H9 (cell line): Measurements from ENCODE around the gene MALAT1. TPM values are rescaled to one million over a fixed set of nuclear protein-coding genes. Genes with fewer than 3 reads are reported as not detected.

Experiments
- DNase-seq: peaks from one replicate; pipeline ENCODE4 v3.0.0-alpha.2; 2017
- H2AFZ ChIP-seq: one replicate; pipeline ENCODE4 v1.6.1; 2013; ENCODE audit warnings: mild to moderate bottlenecking, low read length, control low read depth, moderate library complexity
- H2AK5ac ChIP-seq: 2 replicates; pipeline ENCODE4 v1.6.1; 2013; ENCODE audit warnings: low read length, control low read depth, mixed read lengths; ENCODE audit not compliant: insufficient read length
- H2BK120ac ChIP-seq: one replicate; pipeline ENCODE4 v1.6.1; 2013; ENCODE audit warnings: low read depth, mild to moderate bottlenecking, low read length, control low read depth, inconsistent platforms; ENCODE audit not compliant: poor library complexity, severe bottlenecking
- H2BK12ac ChIP-seq: 2 replicates; pipeline ENCODE4 v1.6.1; 2013; ENCODE audit warnings: low read length, control low read depth, mixed read lengths, low read depth; ENCODE audit not compliant: insufficient read length
- H2BK15ac ChIP-seq: 2 replicates; pipeline ENCODE4 v1.6.1; 2013; ENCODE audit warnings: low read depth, low read length, control low read depth
- H2BK20ac ChIP-seq: one replicate; pipeline ENCODE4 v1.6.1; 2013; ENCODE audit warnings: low read depth, mild to moderate bottlenecking, low read length, control low read depth, inconsistent platforms; ENCODE audit not compliant: poor library complexity, severe bottlenecking
- H2BK5ac ChIP-seq: 2 replicates; pipeline ENCODE4 v1.6.1; 2013; ENCODE audit warnings: low read length, control low read depth, mixed read lengths; ENCODE audit not compliant: insufficient read length
- H3K14ac ChIP-seq: 2 replicates; pipeline ENCODE4 v1.6.1; 2013; ENCODE audit warnings: low read length, control low read depth; ENCODE audit not compliant: insufficient read depth
- H3K18ac ChIP-seq: 2 replicates; pipeline ENCODE4 v1.6.1; 2013; ENCODE audit warnings: low read depth, mild to moderate bottlenecking, mixed read lengths, low read length, control low read depth; ENCODE audit not compliant: insufficient read length
- H3K23ac ChIP-seq: 2 replicates; pipeline ENCODE4 v1.6.1; 2013; ENCODE audit warnings: low read length, control low read depth, mixed read lengths, low read depth; ENCODE audit not compliant: insufficient read length
- H3K23me2 ChIP-seq: 2 replicates; pipeline ENCODE4 v1.6.1; 2013; ENCODE audit warnings: low read depth, mild to moderate bottlenecking, mixed read lengths, low read length, control low read depth; ENCODE audit not compliant: insufficient read length, poor library complexity, severe bottlenecking
- H3K27ac ChIP-seq: 2 replicates; pipeline ENCODE4 v1.5.1; 2013; ENCODE audit warnings: low read length, control low read depth, mixed read lengths, low read depth; ENCODE audit not compliant: insufficient read length
- H3K27me3 ChIP-seq: 2 replicates; pipeline ENCODE4 v1.6.1; 2013; ENCODE audit warnings: low read length, control low read depth, inconsistent platforms; ENCODE audit not compliant: insufficient read depth
- H3K4ac ChIP-seq: 2 replicates; pipeline ENCODE4 v1.6.1; 2013; ENCODE audit warnings: low read depth, mild to moderate bottlenecking, control low read depth, inconsistent platforms, low read length, moderate library complexity
- H3K4me1 ChIP-seq: 2 replicates; pipeline ENCODE4 v1.6.1; 2013; ENCODE audit warnings: low read length, control low read depth, inconsistent platforms; ENCODE audit not compliant: insufficient read depth
- H3K4me2 ChIP-seq: 2 replicates; pipeline ENCODE4 v1.6.1; 2013; ENCODE audit warnings: low read length, control low read depth, mixed read lengths; ENCODE audit not compliant: insufficient read length, insufficient read depth
- H3K56ac ChIP-seq: 2 replicates; pipeline ENCODE4 v1.6.1; 2013; ENCODE audit warnings: low read depth, mild to moderate bottlenecking, mixed read lengths, low read length, control low read depth; ENCODE audit not compliant: insufficient read length
- H3K79me1 ChIP-seq: 2 replicates; pipeline ENCODE4 v1.6.1; 2013; ENCODE audit warnings: low read depth, mild to moderate bottlenecking, moderate library complexity, low read length, control low read depth, inconsistent platforms; ENCODE audit not compliant: insufficient read depth, poor library complexity, severe bottlenecking
- H3K79me2 ChIP-seq: 2 replicates; pipeline ENCODE4 v1.6.1; 2013; ENCODE audit warnings: low read length, control low read depth, inconsistent platforms; ENCODE audit not compliant: insufficient read depth
- H3K9ac ChIP-seq: 2 replicates; pipeline ENCODE4 v1.6.1; 2013; ENCODE audit warnings: low read length, control low read depth, mixed read lengths; ENCODE audit not compliant: insufficient read length; ENCODE audit errors: extremely low read depth
- H3K9me3 ChIP-seq: one replicate; pipeline ENCODE4 v1.6.1; 2013; ENCODE audit warnings: low read depth, low read length, inconsistent platforms; ENCODE audit not compliant: control insufficient read depth
- H3T11ph ChIP-seq: one replicate; pipeline ENCODE4 v1.6.1; 2013; ENCODE audit warnings: mild to moderate bottlenecking, low read length, control low read depth, inconsistent platforms
- H4K20me1 ChIP-seq: one replicate; pipeline ENCODE4 v1.6.1; 2013; ENCODE audit not compliant: control insufficient read depth, insufficient read length, insufficient read depth
- H4K5ac ChIP-seq: 2 replicates; pipeline ENCODE4 v1.6.1; 2013; ENCODE audit warnings: low read depth, mild to moderate bottlenecking, mixed read lengths, low read length, control low read depth; ENCODE audit not compliant: insufficient read length
- H4K8ac ChIP-seq: replicated peaks from 2 replicates; pipeline ENCODE4 v1.6.1; 2013; ENCODE audit warnings: low read length, control low read depth, mixed read lengths, low read depth; ENCODE audit not compliant: insufficient read length
- H4K91ac ChIP-seq: 2 replicates; pipeline ENCODE4 v1.6.1; 2013; ENCODE audit warnings: low read depth, mild to moderate bottlenecking, moderate library complexity, mixed read lengths, low read length, control low read depth; ENCODE audit not compliant: insufficient read length
- H3K27ac Mint-ChIP-seq, 3 experiments: 2 replicates in 2 of 3; 3 replicates in 1 of 3; pipeline ENCODE4 v1.8.0; 2020 to 2021; ENCODE audit warnings: mixed read lengths in 3 of 3, mild to moderate bottlenecking in 1 of 3, moderate library complexity in 1 of 3
- H3K27me3 Mint-ChIP-seq: 2 replicates; pipeline ENCODE4 v1.8.0; 2021; ENCODE audit warnings: low read depth, mild to moderate bottlenecking, moderate library complexity, mixed read lengths
- H3K36me3 Mint-ChIP-seq, 3 experiments: 2 replicates in 2 of 3; 3 replicates in 1 of 3; pipeline ENCODE4 v1.8.0; 2020 to 2021; ENCODE audit warnings: low read depth in 3 of 3, mixed read lengths in 3 of 3; ENCODE audit not compliant: insufficient read depth in 1 of 3
- H3K4me1 Mint-ChIP-seq, 2 experiments: 2 replicates each; pipeline ENCODE4 v1.8.0; 2020; ENCODE audit warnings: mixed read lengths in 2 of 2
- H3K4me3 Mint-ChIP-seq, 2 experiments: 2 replicates in 1 of 2; 3 replicates in 1 of 2; pipeline ENCODE4 v1.8.0; 2020 to 2021; ENCODE audit warnings: mild to moderate bottlenecking in 2 of 2, mixed read lengths in 2 of 2, moderate library complexity in 1 of 2
- H3K9me3 Mint-ChIP-seq, 2 experiments: 2 replicates in 1 of 2; 3 replicates in 1 of 2; pipeline ENCODE4 v1.8.0; 2020; ENCODE audit warnings: mild to moderate bottlenecking in 2 of 2, mixed read lengths in 2 of 2, moderate library complexity in 1 of 2
- WGBS: extraction: QIAGEN DNeasy Blood & Tissue Kit; methylation state at CpG from one replicate; pipeline ENCODE4 v1.1.7; 2013; ENCODE audit warnings: missing lambda C conversion rate, low lambda C conversion rate, mixed read lengths; ENCODE audit not compliant: insufficient read length; ENCODE audit errors: extremely low coverage; 5-methylcytosine and 5-hydroxymethylcytosine counted together
- total RNA-seq: library from RNA; stranded (reverse); gene quantifications from 2 replicates; pipeline ENCODE4 v1.2.1, GENCODE V29; 2021
- TF ChIP-seq, protein P1 (sequence below): fragments of 200-600 bp; sonication (generic); conservative IDR thresholded peaks from 3 replicates; pipeline ENCODE4 v1.8.0; 2021; ENCODE audit warnings: antibody characterized with exemption, mild to moderate bottlenecking

Gene MALAT1
- total RNA-seq, 1 experiment from 2014 or later = 1,934 TPM

GRCh38 chr11:65529475-65530156, 30.8 kb downstream of the MALAT1 start:
- Histone ChIP-seq H3T11ph (no peak overlapping the region), H3K27ac (no peak overlapping the region), H2BK20ac (no peak overlapping the region), H2AK5ac (no peak overlapping the region), H4K5ac (no peak overlapping the region), H2BK12ac (no peak overlapping the region), H3K14ac (no peak overlapping the region), H3K9me3 (no peaks in the 10 kb centered on the region), H2BK120ac (no peak overlapping the region), H3K4me2 (no peak overlapping the region), H3K23me2 (peaks cover 4% of the 10 kb centered on the region), H2BK5ac (no peak overlapping the region), H3K79me2 (no peaks in the 10 kb centered on the region; the same call in 1 of the 2 replicates), H3K4ac (no peak overlapping the region), H3K18ac (no peak overlapping the region), H4K8ac (no peak overlapping the region), H3K27me3 (no peaks in the 10 kb centered on the region), H3K4me1 (no peaks in the 10 kb centered on the region), H3K56ac (no peak overlapping the region), H2BK15ac (no peak overlapping the region), H3K79me1 (no peaks in the 10 kb centered on the region), H3K9ac (no peak overlapping the region), H4K20me1 (no peaks in the 10 kb centered on the region), H2AFZ (no peak overlapping the region), H3K23ac (no peak overlapping the region), H4K91ac (no peak overlapping the region)
- Mint-ChIP-seq H3K4me1 (peaks cover 4 to 7% of the 10 kb centered on the region in 2 experiments), H3K36me3 (peaks cover 20 to 53% (median 47%) of the 10 kb centered on the region in 3 experiments), H3K9me3 (no peaks in the 10 kb centered on the region; a peak in 1 of 5 replicates), H3K4me3 (no peak overlapping the region), H3K27me3 (peaks cover under 1% of the 10 kb centered on the region; the same call in 1 of the 2 replicates), H3K27ac (no peak overlapping the region; a peak in 1 of 7 replicates)
- no peak for DNase-seq
- TF ChIP-seq, protein P1, sequence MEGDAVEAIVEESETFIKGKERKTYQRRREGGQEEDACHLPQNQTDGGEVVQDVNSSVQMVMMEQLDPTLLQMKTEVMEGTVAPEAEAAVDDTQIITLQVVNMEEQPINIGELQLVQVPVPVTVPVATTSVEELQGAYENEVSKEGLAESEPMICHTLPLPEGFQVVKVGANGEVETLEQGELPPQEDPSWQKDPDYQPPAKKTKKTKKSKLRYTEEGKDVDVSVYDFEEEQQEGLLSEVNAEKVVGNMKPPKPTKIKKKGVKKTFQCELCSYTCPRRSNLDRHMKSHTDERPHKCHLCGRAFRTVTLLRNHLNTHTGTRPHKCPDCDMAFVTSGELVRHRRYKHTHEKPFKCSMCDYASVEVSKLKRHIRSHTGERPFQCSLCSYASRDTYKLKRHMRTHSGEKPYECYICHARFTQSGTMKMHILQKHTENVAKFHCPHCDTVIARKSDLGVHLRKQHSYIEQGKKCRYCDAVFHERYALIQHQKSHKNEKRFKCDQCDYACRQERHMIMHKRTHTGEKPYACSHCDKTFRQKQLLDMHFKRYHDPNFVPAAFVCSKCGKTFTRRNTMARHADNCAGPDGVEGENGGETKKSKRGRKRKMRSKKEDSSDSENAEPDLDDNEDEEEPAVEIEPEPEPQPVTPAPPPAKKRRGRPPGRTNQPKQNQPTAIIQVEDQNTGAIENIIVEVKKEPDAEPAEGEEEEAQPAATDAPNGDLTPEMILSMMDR = no peak
- no CpG with 5 or more reads among the region's 10 CpGs for WGBS
